H9 (cell line): ENCODE measurements around the gene FCN1. TPM values are rescaled to one million over a fixed set of nuclear protein-coding genes. Genes with fewer than 3 reads are reported as not detected.
A peak's percentile ranks its signal among the peaks of the same experiment; 100 is the strongest.

Experiments
- DNase-seq: peaks from one replicate; pipeline ENCODE4 v3.0.0-alpha.2; 2017
- H2AFZ ChIP-seq: one replicate; pipeline ENCODE4 v1.6.1; 2013; ENCODE audit warnings: mild to moderate bottlenecking, low read length, control low read depth, moderate library complexity
- H2AK5ac ChIP-seq: 2 replicates; pipeline ENCODE4 v1.6.1; 2013; ENCODE audit warnings: low read length, control low read depth, mixed read lengths; ENCODE audit not compliant: insufficient read length
- H2BK120ac ChIP-seq: one replicate; pipeline ENCODE4 v1.6.1; 2013; ENCODE audit warnings: low read depth, mild to moderate bottlenecking, low read length, control low read depth, inconsistent platforms; ENCODE audit not compliant: poor library complexity, severe bottlenecking
- H2BK12ac ChIP-seq: 2 replicates; pipeline ENCODE4 v1.6.1; 2013; ENCODE audit warnings: low read length, control low read depth, mixed read lengths, low read depth; ENCODE audit not compliant: insufficient read length
- H2BK15ac ChIP-seq: 2 replicates; pipeline ENCODE4 v1.6.1; 2013; ENCODE audit warnings: low read depth, low read length, control low read depth
- H2BK20ac ChIP-seq: one replicate; pipeline ENCODE4 v1.6.1; 2013; ENCODE audit warnings: low read depth, mild to moderate bottlenecking, low read length, control low read depth, inconsistent platforms; ENCODE audit not compliant: poor library complexity, severe bottlenecking
- H2BK5ac ChIP-seq: 2 replicates; pipeline ENCODE4 v1.6.1; 2013; ENCODE audit warnings: low read length, control low read depth, mixed read lengths; ENCODE audit not compliant: insufficient read length
- H3K14ac ChIP-seq: 2 replicates; pipeline ENCODE4 v1.6.1; 2013; ENCODE audit warnings: low read length, control low read depth; ENCODE audit not compliant: insufficient read depth
- H3K18ac ChIP-seq: 2 replicates; pipeline ENCODE4 v1.6.1; 2013; ENCODE audit warnings: low read depth, mild to moderate bottlenecking, mixed read lengths, low read length, control low read depth; ENCODE audit not compliant: insufficient read length
- H3K23ac ChIP-seq: 2 replicates; pipeline ENCODE4 v1.6.1; 2013; ENCODE audit warnings: low read length, control low read depth, mixed read lengths, low read depth; ENCODE audit not compliant: insufficient read length
- H3K23me2 ChIP-seq: 2 replicates; pipeline ENCODE4 v1.6.1; 2013; ENCODE audit warnings: low read depth, mild to moderate bottlenecking, mixed read lengths, low read length, control low read depth; ENCODE audit not compliant: insufficient read length, poor library complexity, severe bottlenecking
- H3K27ac ChIP-seq: 2 replicates; pipeline ENCODE4 v1.5.1; 2013; ENCODE audit warnings: low read length, control low read depth, mixed read lengths, low read depth; ENCODE audit not compliant: insufficient read length
- H3K27me3 ChIP-seq: 2 replicates; pipeline ENCODE4 v1.6.1; 2013; ENCODE audit warnings: low read length, control low read depth, inconsistent platforms; ENCODE audit not compliant: insufficient read depth
- H3K4ac ChIP-seq: 2 replicates; pipeline ENCODE4 v1.6.1; 2013; ENCODE audit warnings: low read depth, mild to moderate bottlenecking, control low read depth, inconsistent platforms, low read length, moderate library complexity
- H3K4me1 ChIP-seq: 2 replicates; pipeline ENCODE4 v1.6.1; 2013; ENCODE audit warnings: low read length, control low read depth, inconsistent platforms; ENCODE audit not compliant: insufficient read depth
- H3K4me2 ChIP-seq: 2 replicates; pipeline ENCODE4 v1.6.1; 2013; ENCODE audit warnings: low read length, control low read depth, mixed read lengths; ENCODE audit not compliant: insufficient read length, insufficient read depth
- H3K56ac ChIP-seq: 2 replicates; pipeline ENCODE4 v1.6.1; 2013; ENCODE audit warnings: low read depth, mild to moderate bottlenecking, mixed read lengths, low read length, control low read depth; ENCODE audit not compliant: insufficient read length
- H3K79me1 ChIP-seq: 2 replicates; pipeline ENCODE4 v1.6.1; 2013; ENCODE audit warnings: low read depth, mild to moderate bottlenecking, moderate library complexity, low read length, control low read depth, inconsistent platforms; ENCODE audit not compliant: insufficient read depth, poor library complexity, severe bottlenecking
- H3K79me2 ChIP-seq: 2 replicates; pipeline ENCODE4 v1.6.1; 2013; ENCODE audit warnings: low read length, control low read depth, inconsistent platforms; ENCODE audit not compliant: insufficient read depth
- H3K9ac ChIP-seq: 2 replicates; pipeline ENCODE4 v1.6.1; 2013; ENCODE audit warnings: low read length, control low read depth, mixed read lengths; ENCODE audit not compliant: insufficient read length; ENCODE audit errors: extremely low read depth
- H3K9me3 ChIP-seq: one replicate; pipeline ENCODE4 v1.6.1; 2013; ENCODE audit warnings: low read depth, low read length, inconsistent platforms; ENCODE audit not compliant: control insufficient read depth
- H3T11ph ChIP-seq: one replicate; pipeline ENCODE4 v1.6.1; 2013; ENCODE audit warnings: mild to moderate bottlenecking, low read length, control low read depth, inconsistent platforms
- H4K20me1 ChIP-seq: one replicate; pipeline ENCODE4 v1.6.1; 2013; ENCODE audit not compliant: control insufficient read depth, insufficient read length, insufficient read depth
- H4K5ac ChIP-seq: 2 replicates; pipeline ENCODE4 v1.6.1; 2013; ENCODE audit warnings: low read depth, mild to moderate bottlenecking, mixed read lengths, low read length, control low read depth; ENCODE audit not compliant: insufficient read length
- H4K8ac ChIP-seq: replicated peaks from 2 replicates; pipeline ENCODE4 v1.6.1; 2013; ENCODE audit warnings: low read length, control low read depth, mixed read lengths, low read depth; ENCODE audit not compliant: insufficient read length
- H4K91ac ChIP-seq: 2 replicates; pipeline ENCODE4 v1.6.1; 2013; ENCODE audit warnings: low read depth, mild to moderate bottlenecking, moderate library complexity, mixed read lengths, low read length, control low read depth; ENCODE audit not compliant: insufficient read length
- H3K27ac Mint-ChIP-seq, 3 experiments: 2 replicates in 2 of 3; 3 replicates in 1 of 3; pipeline ENCODE4 v1.8.0; 2020 to 2021; ENCODE audit warnings: mixed read lengths in 3 of 3, mild to moderate bottlenecking in 1 of 3, moderate library complexity in 1 of 3
- H3K27me3 Mint-ChIP-seq: 2 replicates; pipeline ENCODE4 v1.8.0; 2021; ENCODE audit warnings: low read depth, mild to moderate bottlenecking, moderate library complexity, mixed read lengths
- H3K36me3 Mint-ChIP-seq, 3 experiments: 2 replicates in 2 of 3; 3 replicates in 1 of 3; pipeline ENCODE4 v1.8.0; 2020 to 2021; ENCODE audit warnings: low read depth in 3 of 3, mixed read lengths in 3 of 3; ENCODE audit not compliant: insufficient read depth in 1 of 3
- H3K4me1 Mint-ChIP-seq, 2 experiments: 2 replicates each; pipeline ENCODE4 v1.8.0; 2020; ENCODE audit warnings: mixed read lengths in 2 of 2
- H3K4me3 Mint-ChIP-seq, 2 experiments: 2 replicates in 1 of 2; 3 replicates in 1 of 2; pipeline ENCODE4 v1.8.0; 2020 to 2021; ENCODE audit warnings: mild to moderate bottlenecking in 2 of 2, mixed read lengths in 2 of 2, moderate library complexity in 1 of 2
- H3K9me3 Mint-ChIP-seq, 2 experiments: 2 replicates in 1 of 2; 3 replicates in 1 of 2; pipeline ENCODE4 v1.8.0; 2020; ENCODE audit warnings: mild to moderate bottlenecking in 2 of 2, mixed read lengths in 2 of 2, moderate library complexity in 1 of 2
- WGBS: extraction: QIAGEN DNeasy Blood & Tissue Kit; methylation state at CpG from one replicate; pipeline ENCODE4 v1.1.7; 2013; ENCODE audit warnings: missing lambda C conversion rate, low lambda C conversion rate, mixed read lengths; ENCODE audit not compliant: insufficient read length; ENCODE audit errors: extremely low coverage; 5-methylcytosine and 5-hydroxymethylcytosine counted together
- total RNA-seq: library from RNA; stranded (reverse); gene quantifications from 2 replicates; pipeline ENCODE4 v1.2.1, GENCODE V29; 2021
- TF ChIP-seq, protein P1 (sequence below): fragments of 200-600 bp; sonication (generic); conservative IDR thresholded peaks from 3 replicates; pipeline ENCODE4 v1.8.0; 2021; ENCODE audit warnings: antibody characterized with exemption, mild to moderate bottlenecking

Gene FCN1
- total RNA-seq, 1 experiment from 2014 or later = not detected

DNA sequence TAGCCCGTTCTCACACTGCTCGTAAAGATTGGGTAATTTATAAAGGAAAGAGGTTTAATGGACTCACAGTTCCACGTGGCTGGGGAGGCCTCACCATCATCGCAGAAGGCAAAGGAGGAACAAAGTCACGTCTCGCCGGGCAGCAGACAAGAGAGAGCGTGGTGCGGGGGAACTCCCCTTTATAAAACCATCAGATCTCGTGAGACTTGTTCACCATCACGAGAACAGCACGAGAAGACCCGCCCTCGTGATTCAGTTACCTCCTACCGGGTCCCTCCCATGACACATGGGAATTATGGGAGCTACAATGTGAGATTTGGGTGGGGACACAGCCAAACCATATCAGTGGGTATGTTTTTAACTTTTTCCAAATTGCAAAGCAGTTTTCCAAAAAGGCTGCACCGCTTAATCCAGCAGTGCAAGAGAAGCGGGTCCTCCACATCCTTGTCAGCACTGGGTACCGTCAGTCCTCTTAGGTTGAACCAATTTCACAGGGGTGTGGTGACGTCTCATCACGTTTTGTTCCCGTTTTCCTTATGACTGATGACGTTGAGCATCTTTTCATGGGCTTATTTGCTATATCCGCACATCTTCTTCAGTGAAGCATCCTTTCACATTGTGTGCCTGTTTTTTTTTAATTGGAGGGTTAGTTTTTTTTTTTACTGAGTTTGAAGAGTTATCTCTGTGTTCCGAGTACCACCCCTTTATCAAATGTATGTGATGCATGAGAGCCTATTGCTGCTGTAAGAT, 45.1 kb downstream of the FCN1 start:
- no peak overlapping the region for H2BK15ac ChIP-seq
- no peak overlapping the region for H3K14ac ChIP-seq
- no peak overlapping the region for H4K8ac ChIP-seq
- H2AFZ ChIP-seq = no peak overlapping the region
- H4K5ac ChIP-seq = no peak overlapping the region
- H3K4me1 ChIP-seq = no peaks in the 10 kb centered on the region
- H3K9me3 Mint-ChIP-seq = peaks cover 0 to 4% of the 10 kb centered on the region in 2 experiments; a peak in 1 of 5 replicates
- no peaks in the 10 kb centered on the region for H3K9me3 ChIP-seq
- H3K18ac ChIP-seq = no peak overlapping the region
- H3T11ph ChIP-seq = no peak overlapping the region
- no peak overlapping the region for H2BK20ac ChIP-seq
- no peak overlapping the region for H3K27ac Mint-ChIP-seq
- no peaks in the 10 kb centered on the region for H4K20me1 ChIP-seq
- no peak overlapping the region for H3K23ac ChIP-seq
- H3K36me3 Mint-ChIP-seq = no peaks in the 10 kb centered on the region; a peak in 1 of 7 replicates
- H3K27me3 Mint-ChIP-seq = no peaks in the 10 kb centered on the region; the same call in 1 of the 2 replicates
- H2AK5ac ChIP-seq = no peak overlapping the region
- H2BK120ac ChIP-seq = no peak overlapping the region
- H3K27ac ChIP-seq = no peak overlapping the region
- H3K4ac ChIP-seq = no peak overlapping the region
- no peak overlapping the region for H2BK5ac ChIP-seq
- H4K91ac ChIP-seq = no peak overlapping the region
- H3K27me3 ChIP-seq = no peaks in the 10 kb centered on the region
- no peak overlapping the region for H3K4me3 Mint-ChIP-seq
- TF ChIP-seq, protein P1, sequence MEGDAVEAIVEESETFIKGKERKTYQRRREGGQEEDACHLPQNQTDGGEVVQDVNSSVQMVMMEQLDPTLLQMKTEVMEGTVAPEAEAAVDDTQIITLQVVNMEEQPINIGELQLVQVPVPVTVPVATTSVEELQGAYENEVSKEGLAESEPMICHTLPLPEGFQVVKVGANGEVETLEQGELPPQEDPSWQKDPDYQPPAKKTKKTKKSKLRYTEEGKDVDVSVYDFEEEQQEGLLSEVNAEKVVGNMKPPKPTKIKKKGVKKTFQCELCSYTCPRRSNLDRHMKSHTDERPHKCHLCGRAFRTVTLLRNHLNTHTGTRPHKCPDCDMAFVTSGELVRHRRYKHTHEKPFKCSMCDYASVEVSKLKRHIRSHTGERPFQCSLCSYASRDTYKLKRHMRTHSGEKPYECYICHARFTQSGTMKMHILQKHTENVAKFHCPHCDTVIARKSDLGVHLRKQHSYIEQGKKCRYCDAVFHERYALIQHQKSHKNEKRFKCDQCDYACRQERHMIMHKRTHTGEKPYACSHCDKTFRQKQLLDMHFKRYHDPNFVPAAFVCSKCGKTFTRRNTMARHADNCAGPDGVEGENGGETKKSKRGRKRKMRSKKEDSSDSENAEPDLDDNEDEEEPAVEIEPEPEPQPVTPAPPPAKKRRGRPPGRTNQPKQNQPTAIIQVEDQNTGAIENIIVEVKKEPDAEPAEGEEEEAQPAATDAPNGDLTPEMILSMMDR = no peak
- no peak overlapping the region for H3K56ac ChIP-seq
- H3K4me1 Mint-ChIP-seq = no peaks in the 10 kb centered on the region
- DNase-seq = peak; percentile 15
- no peak overlapping the region for H3K9ac ChIP-seq
- no peak overlapping the region for H3K4me2 ChIP-seq
- H3K79me2 ChIP-seq = no peaks in the 10 kb centered on the region
- H2BK12ac ChIP-seq = no peak overlapping the region
- WGBS = no CpG with 5 or more reads among the region's 24 CpGs
- no peaks in the 10 kb centered on the region for H3K23me2 ChIP-seq
- H3K79me1 ChIP-seq = no peaks in the 10 kb centered on the region
